IPS DF 6.9 (cell line): ENCODE measurements around the gene MAST2.
"Not testable (repeated sequence)": the region's sequence is repeated elsewhere in the genome, so short reads cannot be mapped to it uniquely, and the experiment has no call there.

Experiments used
- DNase-seq: peaks from one replicate; pipeline ENCODE4 v3.0.0-alpha.2; 2013; ENCODE audit warnings: low read depth, low spot score
- H3K27ac ChIP-seq: one replicate; pipeline ENCODE4 v1.5.1; 2013; ENCODE audit warnings: low read length, control low read depth
- H3K27me3 ChIP-seq: 2 replicates; pipeline ENCODE4 v1.6.1; 2013; ENCODE audit warnings: mild to moderate bottlenecking, low read length; ENCODE audit not compliant: control insufficient read depth, insufficient read depth
- H3K36me3 ChIP-seq: 2 replicates; pipeline ENCODE4 v1.6.1; 2013; ENCODE audit warnings: low read length; ENCODE audit not compliant: control insufficient read depth, insufficient read depth
- H3K4me1 ChIP-seq: 2 replicates; pipeline ENCODE4 v1.6.1; 2013; ENCODE audit warnings: low read length; ENCODE audit not compliant: control insufficient read depth, insufficient read depth
- H3K4me3 ChIP-seq: 2 replicates; pipeline ENCODE4 v1.5.1; 2013; ENCODE audit warnings: mild to moderate bottlenecking, low read length
- H3K9me3 ChIP-seq: 2 replicates; pipeline ENCODE4 v1.6.1; 2013; ENCODE audit warnings: low read length, inconsistent platforms; ENCODE audit not compliant: control insufficient read depth, insufficient read depth
- WGBS: extraction: QIAGEN DNeasy Blood & Tissue Kit; methylation state at CpG from one replicate; pipeline ENCODE4 v1.1.7; 2013; ENCODE audit warnings: mixed read lengths, missing lambda C conversion rate; ENCODE audit not compliant: insufficient read length, insufficient coverage; 5-methylcytosine and 5-hydroxymethylcytosine counted together

MAST2 gene

GRCh38 chr1:45914836-45915235 is 111.4 kb downstream of the MAST2 start:
- DNase-seq = no peak
- no CpG with 5 or more reads among the region's 1 CpG for WGBS
- Histone ChIP-seq H3K36me3 (no peaks in the 10 kb centered on the region), H3K4me1 (peaks cover 4% of the 10 kb centered on the region; the same call in 1 of the 2 replicates), H3K9me3 (no peaks in the 10 kb centered on the region), H3K27me3 (no peaks in the 10 kb centered on the region), H3K4me3 (no peak overlapping the region), H3K27ac (no peak overlapping the region)

GRCh38 chr1:45922374-45922773 is 119.0 kb downstream of the MAST2 start:
- WGBS = no CpG with 5 or more reads among the region's 10 CpGs
- DNase-seq = no peak

GRCh38 chr1:45922813-45923212 is 119.4 kb downstream of the MAST2 start:
- H3K4me1 ChIP-seq = peaks cover 9% of the 10 kb centered on the region
- WGBS = no CpG with 5 or more reads among the region's 8 CpGs
- no peak overlapping the region for H3K4me3 ChIP-seq
- no peaks in the 10 kb centered on the region for H3K9me3 ChIP-seq
- DNase-seq = no peak
- no peak overlapping the region for H3K27ac ChIP-seq
- H3K27me3 ChIP-seq = no peaks in the 10 kb centered on the region
- H3K36me3 ChIP-seq = no peaks in the 10 kb centered on the region; the same call in 1 of the 2 replicates

More at GRCh38 chr1:45922374-45922773, 119.0 kb downstream of the MAST2 start:
- no peaks in the 10 kb centered on the region; the same call in 1 of the 2 replicates for H3K36me3 ChIP-seq
- H3K9me3 ChIP-seq = no peaks in the 10 kb centered on the region
- H3K27ac ChIP-seq = no peak overlapping the region
- no peaks in the 10 kb centered on the region for H3K27me3 ChIP-seq
- H3K4me3 ChIP-seq = no peak overlapping the region
- H3K4me1 ChIP-seq = peaks cover 9% of the 10 kb centered on the region

GRCh38 chr1:45923343-45923742 is 119.9 kb downstream of the MAST2 start:
- H3K4me3 ChIP-seq = no peak overlapping the region
- H3K27ac ChIP-seq = no peak overlapping the region
- no peaks in the 10 kb centered on the region for H3K9me3 ChIP-seq
- no peaks in the 10 kb centered on the region for H3K27me3 ChIP-seq
- peaks cover 9% of the 10 kb centered on the region for H3K4me1 ChIP-seq
- WGBS = no CpG with 5 or more reads among the region's 4 CpGs
- H3K36me3 ChIP-seq = no peaks in the 10 kb centered on the region; the same call in 1 of the 2 replicates
- no peak for DNase-seq

GRCh38 chr1:45924736-45925135 is 121.3 kb downstream of the MAST2 start:
- Histone ChIP-seq H3K4me3 (no peak overlapping the region), H3K4me1 (peaks cover 9% of the 10 kb centered on the region), H3K9me3 (no peaks in the 10 kb centered on the region), H3K27ac (no peak overlapping the region), H3K27me3 (no peaks in the 10 kb centered on the region), H3K36me3 (no peaks in the 10 kb centered on the region; the same call in 1 of the 2 replicates)
- no CpG with 5 or more reads among the region's 1 CpG for WGBS
- DNase-seq = no peak

- Histone ChIP-seq H3K27ac (no peak overlapping the region), H3K4me1 (peaks cover 9% of the 10 kb centered on the region)
- no CpG with 5 or more reads among the region's 2 CpGs for WGBS
Measured at GRCh38 chr1:45925728-45926287, 122.4 kb downstream of the MAST2 start.

GRCh38 chr1:45926330-45926729 is 122.9 kb downstream of the MAST2 start:
- no peak for DNase-seq
- no peaks in the 10 kb centered on the region; the same call in 1 of the 2 replicates for H3K36me3 ChIP-seq
- peaks cover 8% of the 10 kb centered on the region for H3K4me1 ChIP-seq
- no peak overlapping the region for H3K4me3 ChIP-seq
- H3K27me3 ChIP-seq = no peaks in the 10 kb centered on the region
- WGBS = no CpG with 5 or more reads among the region's 2 CpGs
- H3K9me3 ChIP-seq = no peaks in the 10 kb centered on the region
- no peak overlapping the region for H3K27ac ChIP-seq

More at GRCh38 chr1:45925728-45926287, 122.4 kb downstream of the MAST2 start:
- Histone ChIP-seq H3K9me3 (no peaks in the 10 kb centered on the region), H3K27me3 (no peaks in the 10 kb centered on the region), H3K4me3 (no peak overlapping the region), H3K36me3 (no peaks in the 10 kb centered on the region; the same call in 1 of the 2 replicates)
- DNase-seq = no peak

- not testable (repeated sequence) for H3K9me3 ChIP-seq, H3K4me1 ChIP-seq, H3K4me3 ChIP-seq, H3K36me3 ChIP-seq, H3K27me3 ChIP-seq, H3K27ac ChIP-seq
- no CpG with 5 or more reads among the region's 14 CpGs for WGBS
- peak; percentile 27 for DNase-seq
Measured at GRCh38 chr1:45927231-45927915, 124.0 kb downstream of the MAST2 start.

GRCh38 chr1:45928486-45929205 is 125.2 kb downstream of the MAST2 start:
- Histone ChIP-seq H3K27me3 (no peaks in the 10 kb centered on the region), H3K4me1 (peaks cover 7% of the 10 kb centered on the region), H3K36me3 (no peaks in the 10 kb centered on the region), H3K9me3 (no peaks in the 10 kb centered on the region), H3K27ac (no peak overlapping the region), H3K4me3 (no peak overlapping the region)
- WGBS = no CpG with 5 or more reads among the region's 3 CpGs
- DNase-seq = no peak

- Histone ChIP-seq H3K27me3 (no peaks in the 10 kb centered on the region), H3K4me3 (no peak overlapping the region), H3K9me3 (no peaks in the 10 kb centered on the region), H3K27ac (peak overlapping the region; percentile 61), H3K36me3 (no peaks in the 10 kb centered on the region), H3K4me1 (peaks cover 7% of the 10 kb centered on the region)
- no CpG with 5 or more reads among the region's 2 CpGs for WGBS
- DNase-seq = no peak
Measured at GRCh38 chr1:45929257-45929687, 125.9 kb downstream of the MAST2 start.
